Caco-2 (cell line): ENCODE results near the gene C15orf39. TPM values are rescaled to one million over a fixed set of nuclear protein-coding genes. Genes with fewer than 3 reads are reported as not detected.
A peak's percentile ranks its signal among the peaks of the same experiment; 100 is the strongest.

Source experiments
- BruUV-seq: library from RNA; stranded (reverse); fragments of 400-500 nt; replicated peaks from 2 replicates; lab custom pipeline; 2021; lab: Mats Ljungman, UMichigan
- CTCF ChIA-PET: fragments of 300-600 bp; sonication (Branson Sonifier 250); formaldehyde crosslinking; loops from one replicate; lab custom pipeline; 2022; ENCODE audit warnings: antibody characterized with exemption; lab: Charles Lee
- POLR2A ChIA-PET: fragments of 300-600 bp; sonication (Branson Sonifier 250); formaldehyde crosslinking; loops from one replicate; lab custom pipeline; 2022; ENCODE audit warnings: antibody characterized with exemption; lab: Charles Lee
- DNase-seq, 2 experiments: peaks; one replicate each; pipeline versions ENCODE4 v3.0.0 to v3.0.0-alpha.2; 2020 to 2022
- H3K27me3 ChIP-seq: replicated peaks from 2 replicates; pipeline ENCODE4 v1.6.0; 2011; ENCODE audit warnings: low read length; ENCODE audit not compliant: control insufficient read depth, insufficient read depth
- H3K36me3 ChIP-seq: 2 replicates; pipeline ENCODE4 v1.5.1; 2011; ENCODE audit warnings: low read length; ENCODE audit not compliant: control insufficient read depth, insufficient read depth
- H3K4me1 ChIP-seq: fragments of 250-450 bp; sonication (Bioruptor Pico); 2 replicates; pipeline ENCODE4 v1.5.1; 2020; ENCODE audit warnings: mild to moderate bottlenecking
- H3K4me3 ChIP-seq: 2 replicates; pipeline ENCODE4 v1.5.1; 2011; ENCODE audit warnings: low read depth, mild to moderate bottlenecking, control low read depth, low read length
- H3K9me3 ChIP-seq: fragments of 250-450 bp; sonication (Bioruptor Pico); 2 replicates; pipeline ENCODE4 v1.5.1; 2020; ENCODE audit warnings: mild to moderate bottlenecking, moderate library complexity
- H3K27ac Mint-ChIP-seq: one replicate; pipeline ENCODE4 v1.8.0; 2022; ENCODE audit warnings: mixed read lengths; ENCODE audit not compliant: unreplicated experiment
- H3K27me3 Mint-ChIP-seq: one replicate; pipeline ENCODE4 v1.8.0; 2022; ENCODE audit warnings: mixed read lengths; ENCODE audit not compliant: insufficient read depth, unreplicated experiment
- H3K36me3 Mint-ChIP-seq: one replicate; pipeline ENCODE4 v1.8.0; 2022; ENCODE audit warnings: mild to moderate bottlenecking, mixed read lengths; ENCODE audit not compliant: insufficient read depth, unreplicated experiment
- H3K4me1 Mint-ChIP-seq: one replicate; pipeline ENCODE4 v1.8.0; 2022; ENCODE audit warnings: low read depth, mixed read lengths; ENCODE audit not compliant: unreplicated experiment
- H3K4me3 Mint-ChIP-seq: one replicate; pipeline ENCODE4 v1.8.0; 2022; ENCODE audit warnings: mild to moderate bottlenecking, moderate library complexity, mixed read lengths; ENCODE audit not compliant: unreplicated experiment
- H3K9me3 Mint-ChIP-seq: one replicate; pipeline ENCODE4 v1.8.0; 2022; ENCODE audit warnings: mixed read lengths; ENCODE audit not compliant: unreplicated experiment
- intact Hi-C: fragments of 100-400 bp; cut with micrococcal nuclease; formaldehyde crosslinking; loops from one replicate; pipeline ENCODE4 v1.10.0; 2022; ENCODE audit not compliant: unreplicated experiment
- total RNA-seq: library from RNA; stranded (reverse); gene quantifications from 2 replicates; pipeline ENCODE4 v1.2.3, GENCODE V29; 2022
- TF ChIP-seq, protein P1 (sequence below), 2 experiments: fragments of 200-600 bp in 1 of 2; IDR thresholded peaks; 1 replicate in 1 of 2; 2 replicates in 1 of 2; pipeline versions ENCODE4 v1.5.1 to v1.8.0; 2011 to 2022; ENCODE audit warnings: antibody characterized with exemption in 1 of 2, control low read depth in 1 of 2, inconsistent platforms in 1 of 2, low read depth in 1 of 2, low read length in 1 of 2, mild to moderate bottlenecking in 1 of 2, moderate library complexity in 1 of 2; ENCODE audit not compliant: insufficient read depth in 1 of 2, severe bottlenecking in 1 of 2, unreplicated experiment in 1 of 2

The C15orf39 gene
- total RNA-seq, 1 experiment from 2014 or later, result 48.2 TPM

DNA sequence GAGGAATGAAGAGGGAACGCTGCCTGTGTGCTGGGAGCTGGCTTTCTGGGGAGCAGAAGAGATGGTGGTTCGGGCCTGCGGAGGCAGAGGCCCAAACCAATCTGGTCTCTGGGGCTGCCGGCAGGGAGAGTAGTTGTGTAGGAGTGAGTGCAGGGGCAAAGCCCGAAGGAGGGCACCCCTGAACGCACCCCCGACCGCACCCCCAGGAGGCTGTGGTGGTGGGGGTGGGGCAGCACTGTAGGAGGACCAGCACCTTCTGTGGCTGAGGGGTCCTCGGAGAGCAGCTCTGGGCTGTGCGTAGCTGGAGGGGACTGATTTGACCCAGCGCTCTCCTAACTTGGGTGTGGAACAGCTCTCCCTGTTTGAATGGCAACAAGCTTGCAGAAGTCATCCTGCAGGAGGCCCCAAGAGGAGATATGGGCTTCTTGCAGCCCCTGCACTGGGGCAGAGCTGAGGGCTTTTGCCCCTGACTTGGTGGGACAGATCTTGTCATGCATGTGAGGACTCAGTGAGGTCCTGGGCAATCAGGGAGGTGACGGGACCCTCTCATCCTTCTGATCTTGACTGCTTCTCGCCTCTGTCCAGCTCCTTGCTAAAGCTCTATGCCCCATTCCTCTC, 26.1 kb downstream of the C15orf39 start:
- H3K27me3 ChIP-seq, result no peaks in the 10 kb centered on the region
- Mint-ChIP-seq H3K27me3 (no peaks in the 10 kb centered on the region), H3K36me3 (peaks cover 6% of the 10 kb centered on the region), H3K4me1 (no peaks in the 10 kb centered on the region), H3K27ac (no peak overlapping the region), H3K4me3 (no peak overlapping the region), H3K9me3 (no peaks in the 10 kb centered on the region)
- no TSS peak for BruUV-seq
- no peaks in the 10 kb centered on the region for H3K36me3 ChIP-seq
- H3K9me3 ChIP-seq, result no peaks in the 10 kb centered on the region
- TF ChIP-seq, protein P1, sequence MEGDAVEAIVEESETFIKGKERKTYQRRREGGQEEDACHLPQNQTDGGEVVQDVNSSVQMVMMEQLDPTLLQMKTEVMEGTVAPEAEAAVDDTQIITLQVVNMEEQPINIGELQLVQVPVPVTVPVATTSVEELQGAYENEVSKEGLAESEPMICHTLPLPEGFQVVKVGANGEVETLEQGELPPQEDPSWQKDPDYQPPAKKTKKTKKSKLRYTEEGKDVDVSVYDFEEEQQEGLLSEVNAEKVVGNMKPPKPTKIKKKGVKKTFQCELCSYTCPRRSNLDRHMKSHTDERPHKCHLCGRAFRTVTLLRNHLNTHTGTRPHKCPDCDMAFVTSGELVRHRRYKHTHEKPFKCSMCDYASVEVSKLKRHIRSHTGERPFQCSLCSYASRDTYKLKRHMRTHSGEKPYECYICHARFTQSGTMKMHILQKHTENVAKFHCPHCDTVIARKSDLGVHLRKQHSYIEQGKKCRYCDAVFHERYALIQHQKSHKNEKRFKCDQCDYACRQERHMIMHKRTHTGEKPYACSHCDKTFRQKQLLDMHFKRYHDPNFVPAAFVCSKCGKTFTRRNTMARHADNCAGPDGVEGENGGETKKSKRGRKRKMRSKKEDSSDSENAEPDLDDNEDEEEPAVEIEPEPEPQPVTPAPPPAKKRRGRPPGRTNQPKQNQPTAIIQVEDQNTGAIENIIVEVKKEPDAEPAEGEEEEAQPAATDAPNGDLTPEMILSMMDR (IDR thresholded peaks at IDR 0.05; ENCODE audit: insufficient read depth in 1 of 2, low read depth in 1 of 2, low read length in 1 of 2, severe bottlenecking in 1 of 2, unreplicated experiment in 1 of 2), result no peak
- ChIA-PET POLR2A (interaction anchor here (0.5 kb wide), 1 partner anchor 10 kb away, joined by 3 read pairs; no protein-coding TSS in a partner anchor), CTCF (no interaction called here)
- no peak overlapping the region for H3K4me3 ChIP-seq
- 0 out of 2 replicates have a peak, but pooled peaks cover 5% of the 10 kb centered on the region for H3K4me1 ChIP-seq
- intact Hi-C loops, result no loop called here
- DNase-seq, result peak in 1 of 2 experiments; percentile 18

DNA sequence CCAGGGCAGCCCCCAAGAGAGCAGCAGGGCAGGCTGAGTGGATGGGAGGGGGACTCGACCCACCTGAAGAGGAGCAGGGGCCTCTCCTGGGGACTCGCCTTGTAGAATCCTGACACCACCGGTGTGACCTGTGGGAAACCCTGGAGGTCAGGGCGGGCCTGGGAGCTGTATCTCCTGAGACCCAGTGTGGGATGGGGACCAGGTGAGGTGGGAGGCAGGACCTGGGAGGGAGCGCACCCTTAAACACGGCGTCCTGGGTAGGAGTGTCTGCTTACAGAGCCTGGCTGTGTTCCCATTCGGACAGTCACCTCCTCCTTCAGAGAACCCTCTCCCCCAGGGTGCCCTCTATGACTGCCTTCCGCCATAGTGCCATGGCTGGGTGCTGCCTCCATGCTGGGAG, 27.1 kb downstream of the C15orf39 start:
- no peaks in the 10 kb centered on the region for H3K36me3 ChIP-seq
- no peaks in the 10 kb centered on the region for H3K4me1 Mint-ChIP-seq
- BruUV-seq, result no TSS peak
- POLR2A ChIA-PET, result no interaction called here
- H3K4me3 Mint-ChIP-seq, result no peak overlapping the region
- H3K27me3 ChIP-seq, result no peaks in the 10 kb centered on the region
- no peaks in the 10 kb centered on the region for H3K9me3 ChIP-seq
- TF ChIP-seq, protein P1 (IDR thresholded peaks at IDR 0.05; ENCODE audit: insufficient read depth in 1 of 2, low read depth in 1 of 2, low read length in 1 of 2, severe bottlenecking in 1 of 2, unreplicated experiment in 1 of 2), result no peak
- H3K9me3 Mint-ChIP-seq, result no peaks in the 10 kb centered on the region
- H3K4me3 ChIP-seq, result no peak overlapping the region
- 0 out of 2 replicates have a peak, but pooled peaks cover 5% of the 10 kb centered on the region for H3K4me1 ChIP-seq
- H3K27ac Mint-ChIP-seq, result no peak overlapping the region
- DNase-seq, result peak in 1 of 2 experiments; percentile 27
- H3K27me3 Mint-ChIP-seq, result no peaks in the 10 kb centered on the region
- H3K36me3 Mint-ChIP-seq, result peaks cover 6% of the 10 kb centered on the region
- CTCF ChIA-PET, result no interaction called here
- intact Hi-C loops, result no loop called here

DNA sequence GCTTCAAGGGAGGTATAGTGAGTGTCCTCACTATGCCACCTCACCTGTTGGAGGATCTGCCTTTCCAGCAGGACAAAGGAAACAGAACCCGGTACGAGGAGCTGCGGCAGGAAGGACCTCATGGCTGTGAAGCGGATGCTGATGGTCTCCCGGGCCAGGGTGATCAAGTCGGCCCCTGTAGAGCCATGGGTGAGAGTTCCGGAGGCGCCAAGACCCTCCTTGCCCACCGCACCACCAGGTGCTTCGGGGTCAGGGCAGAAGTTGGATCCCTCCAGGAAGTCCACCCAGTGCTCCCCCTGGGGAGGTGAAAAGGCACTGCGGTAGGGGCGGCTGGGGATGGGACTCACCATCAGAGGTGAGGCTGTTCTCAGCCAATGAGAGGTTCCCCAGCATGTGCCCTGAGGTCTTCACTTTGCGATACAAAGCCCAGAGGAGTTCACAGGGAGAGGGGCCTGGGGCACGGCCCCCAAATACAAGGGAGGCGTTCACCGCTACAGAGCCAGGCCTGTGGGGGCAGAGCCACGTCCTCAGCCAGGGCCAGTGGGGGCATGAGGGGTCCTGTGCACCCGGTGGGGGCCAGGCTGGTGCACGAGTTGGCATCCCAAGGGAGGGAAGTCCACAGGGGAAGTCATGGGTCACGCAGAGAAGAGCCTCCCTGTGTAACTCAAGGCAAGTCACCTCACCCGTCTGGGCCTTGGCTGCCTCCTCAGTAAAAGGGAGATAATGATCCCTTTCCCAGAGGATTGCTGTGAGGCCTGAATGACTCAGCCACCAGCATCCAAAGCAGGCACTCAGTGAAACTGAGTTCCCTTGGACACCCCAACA, 27.7 kb downstream of the C15orf39 start:
- no TSS peak for BruUV-seq
- Histone ChIP-seq H3K36me3 (no peaks in the 10 kb centered on the region), H3K4me1 (0 out of 2 replicates have a peak, but pooled peaks cover 5% of the 10 kb centered on the region), H3K27me3 (no peaks in the 10 kb centered on the region), H3K4me3 (no peak overlapping the region), H3K9me3 (no peaks in the 10 kb centered on the region)
- Mint-ChIP-seq H3K4me3 (no peak overlapping the region), H3K27ac (no peak overlapping the region), H3K9me3 (no peaks in the 10 kb centered on the region), H3K27me3 (no peaks in the 10 kb centered on the region), H3K36me3 (peaks cover 6% of the 10 kb centered on the region), H3K4me1 (no peaks in the 10 kb centered on the region)
- peak in 1 of 2 experiments; percentile 26 for DNase-seq
- TF ChIP-seq, protein P1 (IDR thresholded peaks at IDR 0.05; ENCODE audit: insufficient read depth in 1 of 2, low read depth in 1 of 2, low read length in 1 of 2, severe bottlenecking in 1 of 2, unreplicated experiment in 1 of 2), result no peak
- intact Hi-C loops, result no loop called here
- ChIA-PET CTCF (no interaction called here), POLR2A (no interaction called here)
